Activated CD8-positive, alpha-beta T cell treated with anti-CD3 and anti-CD28 coated beads, Interleukin-2, amount 10 ng/mL, durations not matched to agents 7 days and 5 days (primary cell): Measurements from ENCODE around the gene IGF1R. TPM values are rescaled to one million over a fixed set of nuclear protein-coding genes. Genes with fewer than 3 reads are reported as not detected.

ENCODE experiments used
- ATAC-seq: fragments of 150-1000 bp; cut with Tn5 transposase; one replicate; pipeline ENCODE4 v1.10.0; 2021; ENCODE audit warnings: moderate library complexity
- CTCF ChIA-PET: fragments of 350-600 bp; sonication (Branson Sonifier 250); formaldehyde crosslinking; loops from one replicate; lab custom pipeline; 2021; ENCODE audit warnings: antibody characterized with exemption; lab: Charles Lee
- POLR2A ChIA-PET: fragments of 350-600 bp; sonication (Branson Sonifier 250); formaldehyde crosslinking; loops from one replicate; lab custom pipeline; 2021; ENCODE audit warnings: antibody characterized with exemption; lab: Charles Lee
- DNase-seq: peaks from one replicate; pipeline ENCODE4 v3.0.0-alpha.2; 2020
- H3K27ac Mint-ChIP-seq: one replicate; pipeline ENCODE4 v1.8.0; 2021; ENCODE audit warnings: mild to moderate bottlenecking, mixed read lengths
- H3K27me3 Mint-ChIP-seq: one replicate; pipeline ENCODE4 v1.8.0; 2021; ENCODE audit warnings: low read depth, mixed read lengths
- H3K36me3 Mint-ChIP-seq: one replicate; pipeline ENCODE4 v1.8.0; 2021; ENCODE audit warnings: low read depth, mixed read lengths
- H3K4me1 Mint-ChIP-seq: one replicate; pipeline ENCODE4 v1.8.0; 2021; ENCODE audit warnings: low read depth, mixed read lengths
- H3K4me3 Mint-ChIP-seq: one replicate; pipeline ENCODE4 v1.8.0; 2021; ENCODE audit warnings: mild to moderate bottlenecking, mixed read lengths
- H3K9me3 Mint-ChIP-seq: one replicate; pipeline ENCODE4 v1.8.0; 2022; ENCODE audit warnings: mixed read lengths; ENCODE audit not compliant: insufficient read depth
- total RNA-seq, 2 experiments: library from RNA; stranded (reverse); gene quantifications; one replicate each; pipeline ENCODE4 v1.2.3, GENCODE V29; 2021

Gene IGF1R
- total RNA-seq, 2 experiments from 2014 or later, result 9.1 to 10.6 TPM

- DNase-seq, result no peak
- no peaks in the 10 kb centered on the region for H3K36me3 Mint-ChIP-seq
- no peak overlapping the region for H3K27ac Mint-ChIP-seq
- no peaks in the 10 kb centered on the region for H3K27me3 Mint-ChIP-seq
- POLR2A ChIA-PET, result no interaction called here
- no peak for ATAC-seq
- H3K4me3 Mint-ChIP-seq, result no peak overlapping the region
- peaks cover 7% of the 10 kb centered on the region for H3K4me1 Mint-ChIP-seq
- H3K9me3 Mint-ChIP-seq, result no peaks in the 10 kb centered on the region
- CTCF ChIA-PET, result interaction anchor here (1.4 to 5.0 kb wide), 2 partner anchors 9 to 63 kb away, joined by 4 to 36 read pairs; no protein-coding TSS in a partner anchor
Observed at GRCh38 chr15:98787936-98788757, 139.8 kb downstream of the IGF1R start.

GRCh38 chr15:98789020-98789419 lies 140.7 kb downstream of the IGF1R start:
- ChIA-PET CTCF (interaction anchor here (0.8 to 5.0 kb wide), 3 partner anchors 10 to 93 kb away, joined by 3 to 36 read pairs (median 4); no protein-coding TSS in a partner anchor), POLR2A (no interaction called here)
- H3K9me3 Mint-ChIP-seq, result no peaks in the 10 kb centered on the region
- H3K27ac Mint-ChIP-seq, result no peak overlapping the region
- H3K27me3 Mint-ChIP-seq, result no peaks in the 10 kb centered on the region
- peaks cover 7% of the 10 kb centered on the region for H3K4me1 Mint-ChIP-seq
- no peak overlapping the region for H3K4me3 Mint-ChIP-seq
- H3K36me3 Mint-ChIP-seq, result no peaks in the 10 kb centered on the region
- no peak for DNase-seq
- ATAC-seq, result no peak

GRCh38 chr15:98790270-98790669 lies 141.9 kb downstream of the IGF1R start:
- ATAC-seq (no peak), DNase-seq (no peak)
- H3K36me3 Mint-ChIP-seq, result no peaks in the 10 kb centered on the region
- no peak overlapping the region for H3K27ac Mint-ChIP-seq
- peaks cover 7% of the 10 kb centered on the region for H3K4me1 Mint-ChIP-seq
- H3K9me3 Mint-ChIP-seq, result no peaks in the 10 kb centered on the region
- CTCF ChIA-PET, result interaction anchor here (1.7 to 5.0 kb wide), 2 partner anchors 12 to 91 kb away, joined by 4 to 36 read pairs; no protein-coding TSS in a partner anchor
- no peaks in the 10 kb centered on the region for H3K27me3 Mint-ChIP-seq
- H3K4me3 Mint-ChIP-seq, result no peak overlapping the region
- POLR2A ChIA-PET, result no interaction called here

GRCh38 chr15:98791046-98791701 lies 142.8 kb downstream of the IGF1R start:
- ATAC-seq, result no peak
- POLR2A ChIA-PET, result no interaction called here
- H3K4me3 Mint-ChIP-seq, result no peak overlapping the region

GRCh38 chr15:98792117-98792516 lies 143.8 kb downstream of the IGF1R start:
- H3K4me3 Mint-ChIP-seq, result no peak overlapping the region
- H3K27ac Mint-ChIP-seq, result no peak overlapping the region
- no peak for ATAC-seq
- H3K4me1 Mint-ChIP-seq, result peaks cover 5% of the 10 kb centered on the region
- no peaks in the 10 kb centered on the region for H3K27me3 Mint-ChIP-seq
- ChIA-PET CTCF (interaction anchor here (1.2 to 5.0 kb wide), 4 partner anchors 11 to 90 kb away, joined by 4 to 36 read pairs (median 6); no protein-coding TSS in a partner anchor), POLR2A (no interaction called here)
- H3K9me3 Mint-ChIP-seq, result no peaks in the 10 kb centered on the region
- no peak for DNase-seq
- H3K36me3 Mint-ChIP-seq, result no peaks in the 10 kb centered on the region

More at GRCh38 chr15:98791046-98791701, 142.8 kb downstream of the IGF1R start:
- CTCF ChIA-PET, result interaction anchor here (0.8 to 5.0 kb wide), 4 partner anchors 13 to 272 kb away, joined by 3 to 36 read pairs (median 4); no protein-coding TSS in a partner anchor
- no peak overlapping the region for H3K27ac Mint-ChIP-seq
- no peak for DNase-seq
- no peaks in the 10 kb centered on the region for H3K9me3 Mint-ChIP-seq
- H3K4me1 Mint-ChIP-seq, result peaks cover 7% of the 10 kb centered on the region
- H3K27me3 Mint-ChIP-seq, result no peaks in the 10 kb centered on the region
- H3K36me3 Mint-ChIP-seq, result no peaks in the 10 kb centered on the region

GRCh38 chr15:98794211-98794610 lies 145.9 kb downstream of the IGF1R start:
- no peaks in the 10 kb centered on the region for H3K9me3 Mint-ChIP-seq
- no peaks in the 10 kb centered on the region for H3K36me3 Mint-ChIP-seq
- H3K4me1 Mint-ChIP-seq, result no peaks in the 10 kb centered on the region
- H3K4me3 Mint-ChIP-seq, result no peak overlapping the region
- ATAC-seq (no peak), DNase-seq (no peak)
- H3K27ac Mint-ChIP-seq, result no peak overlapping the region
- CTCF ChIA-PET, result no interaction called here
- POLR2A ChIA-PET, result no interaction called here
- no peaks in the 10 kb centered on the region for H3K27me3 Mint-ChIP-seq

GRCh38 chr15:98794748-98795147 lies 146.4 kb downstream of the IGF1R start:
- Mint-ChIP-seq H3K27ac (no peak overlapping the region), H3K4me3 (no peak overlapping the region), H3K4me1 (no peaks in the 10 kb centered on the region), H3K9me3 (no peaks in the 10 kb centered on the region), H3K36me3 (no peaks in the 10 kb centered on the region), H3K27me3 (no peaks in the 10 kb centered on the region)
- POLR2A ChIA-PET, result no interaction called here
- ATAC-seq (no peak), DNase-seq (no peak)
- CTCF ChIA-PET, result interaction anchor here (0.6 kb wide), 1 partner anchor 14 kb away, joined by 3 read pairs; no protein-coding TSS in a partner anchor

GRCh38 chr15:98795980-98796379 lies 147.6 kb downstream of the IGF1R start:
- CTCF ChIA-PET, result no interaction called here
- H3K27me3 Mint-ChIP-seq, result no peaks in the 10 kb centered on the region
- no peak overlapping the region for H3K27ac Mint-ChIP-seq
- no peak for ATAC-seq
- no peaks in the 10 kb centered on the region for H3K9me3 Mint-ChIP-seq
- POLR2A ChIA-PET, result no interaction called here
- no peak for DNase-seq
- H3K4me1 Mint-ChIP-seq, result peaks cover 5% of the 10 kb centered on the region
- H3K4me3 Mint-ChIP-seq, result no peak overlapping the region
- no peaks in the 10 kb centered on the region for H3K36me3 Mint-ChIP-seq

- H3K36me3 Mint-ChIP-seq, result no peaks in the 10 kb centered on the region
- ATAC-seq (no peak), DNase-seq (no peak)
- H3K4me3 Mint-ChIP-seq, result no peak overlapping the region
- POLR2A ChIA-PET, result no interaction called here
- H3K4me1 Mint-ChIP-seq, result peaks cover 13% of the 10 kb centered on the region
- no peak overlapping the region for H3K27ac Mint-ChIP-seq
- H3K9me3 Mint-ChIP-seq, result no peaks in the 10 kb centered on the region
- CTCF ChIA-PET, result no interaction called here
- H3K27me3 Mint-ChIP-seq, result no peaks in the 10 kb centered on the region
Observed at GRCh38 chr15:98796685-98797357, 148.5 kb downstream of the IGF1R start.

- no peak overlapping the region for H3K4me3 Mint-ChIP-seq
- no peak overlapping the region for H3K27ac Mint-ChIP-seq
- DNase-seq (no peak), ATAC-seq (no peak)
- peaks cover 14% of the 10 kb centered on the region for H3K4me1 Mint-ChIP-seq
- ChIA-PET CTCF (no interaction called here), POLR2A (no interaction called here)
- no peaks in the 10 kb centered on the region for H3K36me3 Mint-ChIP-seq
- H3K27me3 Mint-ChIP-seq, result no peaks in the 10 kb centered on the region
- no peaks in the 10 kb centered on the region for H3K9me3 Mint-ChIP-seq
Observed at GRCh38 chr15:98798375-98798893, 150.1 kb downstream of the IGF1R start.

- no peak overlapping the region for H3K4me3 Mint-ChIP-seq
- DNase-seq (no peak), ATAC-seq (no peak)
- CTCF ChIA-PET, result no interaction called here
- no peaks in the 10 kb centered on the region for H3K9me3 Mint-ChIP-seq
- no peaks in the 10 kb centered on the region for H3K36me3 Mint-ChIP-seq
- H3K27me3 Mint-ChIP-seq, result no peaks in the 10 kb centered on the region
- peak overlapping the region; percentile 6 for H3K27ac Mint-ChIP-seq
- H3K4me1 Mint-ChIP-seq, result peaks cover 14% of the 10 kb centered on the region
- POLR2A ChIA-PET, result no interaction called here
Observed at GRCh38 chr15:98799461-98800390, 151.4 kb downstream of the IGF1R start.
